HG03469 (cell line): Measurements from ENCODE around the gene PLXNA3.

Source experiments
- ATAC-seq: cut with Tn5 transposase; IDR thresholded peaks from one replicate; pipeline ENCODE4 v1.9.1; 2021; ENCODE audit warnings: mild to moderate bottlenecking, moderate library complexity, moderate number of reproducible peaks; ENCODE audit not compliant: unreplicated experiment

The PLXNA3 gene

GRCh38 chrX:154434394-154435168 lies 23.5 kb upstream of the PLXNA3 start:
- ATAC-seq: no peak

- no peak for ATAC-seq
These were observed 22.8 kb upstream of the PLXNA3 start for GRCh38 chrX:154435171-154435733.

GRCh38 chrX:154436374-154436982 lies 21.6 kb upstream of the PLXNA3 start:
- ATAC-seq: no peak

GRCh38 chrX:154436983-154437752 lies 20.9 kb upstream of the PLXNA3 start, which contains the start of gene GDI1:
Gene GDI1, plus strand, starts transcription at chrX:154437154. Its CDS starts 101 bp downstream, at chrX:154437255.
- ATAC-seq: no peak

GRCh38 chrX:154437971-154438893 lies 19.8 kb upstream of the PLXNA3 start:
- no peak for ATAC-seq

GRCh38 chrX:154439841-154440240 lies 18.2 kb upstream of the PLXNA3 start:
- no peak for ATAC-seq

GRCh38 chrX:154440623-154441357 lies 17.3 kb upstream of the PLXNA3 start:
- no peak for ATAC-seq

- ATAC-seq: no peak
These were observed 16.5 kb upstream of the PLXNA3 start for GRCh38 chrX:154441564-154441963.

- no peak for ATAC-seq
These were observed 15.9 kb upstream of the PLXNA3 start for GRCh38 chrX:154441984-154442707.

GRCh38 chrX:154443479-154443910 lies 14.6 kb upstream of the PLXNA3 start:
- no peak for ATAC-seq

- no peak for ATAC-seq
These were observed 13.9 kb upstream of the PLXNA3 start, which contains the start of gene FAM50A for GRCh38 chrX:154443992-154444754. Gene FAM50A, plus strand, starts transcription at chrX:154444141. Its CDS starts 95 bp downstream, at chrX:154444236.

GRCh38 chrX:154444755-154445246 lies 13.3 kb upstream of the PLXNA3 start:
- no peak for ATAC-seq

- ATAC-seq: no peak
These were observed 12.3 kb upstream of the PLXNA3 start for GRCh38 chrX:154445776-154446175.

GRCh38 chrX:154446430-154446829 lies 11.7 kb upstream of the PLXNA3 start:
- ATAC-seq: no peak

GRCh38 chrX:154448484-154448883 lies 9.6 kb upstream of the PLXNA3 start:
- ATAC-seq: no peak

GRCh38 chrX:154449618-154450017 lies 8.5 kb upstream of the PLXNA3 start:
- ATAC-seq: no peak

- ATAC-seq: no peak
These were observed 7.8 kb upstream of the PLXNA3 start for GRCh38 chrX:154450312-154450711.

- ATAC-seq: no peak
These were observed 5.3 kb upstream of the PLXNA3 start for GRCh38 chrX:154452823-154453222.
